Skeletal muscle satellite cell (primary cell): Measurements from ENCODE around the gene ARID1A.

Experiments
- H3K27me3 ChIP-seq: 2 replicates; pipeline ENCODE4 v1.7.0; 2013; ENCODE audit warnings: low read length; ENCODE audit not compliant: control insufficient read depth, insufficient read depth
- H3K36me3 ChIP-seq: 2 replicates; pipeline ENCODE4 v1.7.0; 2013; ENCODE audit warnings: mild to moderate bottlenecking, control low read depth, low read length; ENCODE audit not compliant: insufficient read depth
- H3K4me1 ChIP-seq: 2 replicates; pipeline ENCODE4 v1.7.0; 2013; ENCODE audit warnings: low read length; ENCODE audit not compliant: control insufficient read depth, insufficient read depth
- H3K4me2 ChIP-seq: 2 replicates; pipeline ENCODE4 v1.7.0; 2013; ENCODE audit warnings: mild to moderate bottlenecking, low read length
- H3K4me3 ChIP-seq: 2 replicates; pipeline ENCODE4 v1.7.0; 2013; ENCODE audit warnings: low read length
- H3K9ac ChIP-seq: 2 replicates; pipeline ENCODE4 v1.7.0; 2013; ENCODE audit warnings: mild to moderate bottlenecking, low read depth, low read length, moderate library complexity
- H3K9me3 ChIP-seq: replicated peaks from 2 replicates; pipeline ENCODE4 v1.7.0; 2013; ENCODE audit warnings: mild to moderate bottlenecking, control low read depth, low read length

ARID1A gene

GRCh38 chr1:26748351-26748750, 52.5 kb downstream of the ARID1A start:
- no peaks in the 10 kb centered on the region for H3K27me3 ChIP-seq
- H3K4me3 ChIP-seq: no peak overlapping the region
- H3K9ac ChIP-seq: no peak overlapping the region
- peaks cover 23% of the 10 kb centered on the region for H3K4me1 ChIP-seq
- no peak overlapping the region for H3K4me2 ChIP-seq
- H3K36me3 ChIP-seq: peaks cover 47% of the 10 kb centered on the region
- H3K9me3 ChIP-seq: no peaks in the 10 kb centered on the region

GRCh38 chr1:26749458-26749857, 53.6 kb downstream of the ARID1A start:
- H3K27me3 ChIP-seq: no peaks in the 10 kb centered on the region
- H3K9me3 ChIP-seq: no peaks in the 10 kb centered on the region
- no peak overlapping the region for H3K9ac ChIP-seq
- H3K4me3 ChIP-seq: no peak overlapping the region
- H3K4me2 ChIP-seq: no peak overlapping the region
- H3K36me3 ChIP-seq: peaks cover 49% of the 10 kb centered on the region
- peaks cover 22% of the 10 kb centered on the region for H3K4me1 ChIP-seq

GRCh38 chr1:26750428-26750827, 54.6 kb downstream of the ARID1A start:
- Histone ChIP-seq H3K36me3 (peaks cover 47% of the 10 kb centered on the region), H3K4me1 (peaks cover 16% of the 10 kb centered on the region)

GRCh38 chr1:26752519-26752918, 56.7 kb downstream of the ARID1A start:
- H3K9ac ChIP-seq: no peak overlapping the region
- H3K4me1 ChIP-seq: peaks cover 14% of the 10 kb centered on the region
- no peaks in the 10 kb centered on the region for H3K9me3 ChIP-seq
- no peak overlapping the region for H3K4me3 ChIP-seq
- H3K4me2 ChIP-seq: no peak overlapping the region
- H3K36me3 ChIP-seq: peaks cover 31% of the 10 kb centered on the region
- no peaks in the 10 kb centered on the region for H3K27me3 ChIP-seq

More at GRCh38 chr1:26750428-26750827, 54.6 kb downstream of the ARID1A start:
- Histone ChIP-seq H3K4me2 (no peak overlapping the region), H3K9me3 (no peaks in the 10 kb centered on the region), H3K4me3 (no peak overlapping the region), H3K9ac (no peak overlapping the region), H3K27me3 (no peaks in the 10 kb centered on the region)

GRCh38 chr1:26754086-26754874, 58.5 kb downstream of the ARID1A start:
- Histone ChIP-seq H3K4me2 (no peak overlapping the region), H3K4me3 (no peak overlapping the region), H3K9me3 (no peaks in the 10 kb centered on the region), H3K4me1 (peaks cover 14% of the 10 kb centered on the region), H3K36me3 (peaks cover 42% of the 10 kb centered on the region), H3K9ac (no peak overlapping the region), H3K27me3 (no peaks in the 10 kb centered on the region)

GRCh38 chr1:26758358-26758757, 62.5 kb downstream of the ARID1A start:
- Histone ChIP-seq H3K4me2 (no peak overlapping the region), H3K9ac (no peak overlapping the region), H3K36me3 (peaks cover 54% of the 10 kb centered on the region), H3K4me1 (peaks cover 13% of the 10 kb centered on the region), H3K4me3 (no peak overlapping the region), H3K27me3 (no peaks in the 10 kb centered on the region), H3K9me3 (no peaks in the 10 kb centered on the region)

GRCh38 chr1:26759531-26759930, 63.7 kb downstream of the ARID1A start:
- no peaks in the 10 kb centered on the region for H3K27me3 ChIP-seq
- peaks cover 55% of the 10 kb centered on the region for H3K36me3 ChIP-seq
- no peak overlapping the region for H3K9ac ChIP-seq
- no peak overlapping the region for H3K4me2 ChIP-seq
- no peak overlapping the region for H3K4me3 ChIP-seq
- peaks cover 3% of the 10 kb centered on the region for H3K4me1 ChIP-seq
- no peaks in the 10 kb centered on the region for H3K9me3 ChIP-seq

- Histone ChIP-seq H3K4me1 (no peaks in the 10 kb centered on the region), H3K4me2 (no peak overlapping the region), H3K27me3 (no peaks in the 10 kb centered on the region), H3K9ac (no peak overlapping the region), H3K36me3 (peaks cover 62% of the 10 kb centered on the region), H3K4me3 (no peak overlapping the region), H3K9me3 (no peaks in the 10 kb centered on the region)
Observed at GRCh38 chr1:26761217-26761616, 65.4 kb downstream of the ARID1A start.

GRCh38 chr1:26767714-26768113, 71.9 kb downstream of the ARID1A start:
- no peak overlapping the region for H3K4me2 ChIP-seq
- peak overlapping the region; percentile 19 for H3K9ac ChIP-seq
- no peaks in the 10 kb centered on the region for H3K9me3 ChIP-seq
- H3K4me1 ChIP-seq: peaks cover 40% of the 10 kb centered on the region
- H3K36me3 ChIP-seq: peaks cover 64% of the 10 kb centered on the region
- H3K27me3 ChIP-seq: no peaks in the 10 kb centered on the region
- H3K4me3 ChIP-seq: no peak overlapping the region

GRCh38 chr1:26768755-26769154, 72.9 kb downstream of the ARID1A start:
- Histone ChIP-seq H3K9ac (no peak overlapping the region), H3K4me3 (no peak overlapping the region), H3K27me3 (no peaks in the 10 kb centered on the region), H3K4me2 (no peak overlapping the region), H3K4me1 (peaks cover 48% of the 10 kb centered on the region), H3K9me3 (no peaks in the 10 kb centered on the region), H3K36me3 (peaks cover 65% of the 10 kb centered on the region)

- H3K27me3 ChIP-seq: no peaks in the 10 kb centered on the region
- peaks cover 48% of the 10 kb centered on the region for H3K4me1 ChIP-seq
- peak overlapping the region; percentile 66 for H3K9ac ChIP-seq
- H3K4me2 ChIP-seq: peak overlapping the region; percentile 32
- peaks cover 75% of the 10 kb centered on the region for H3K36me3 ChIP-seq
- H3K4me3 ChIP-seq: no peak overlapping the region
- no peaks in the 10 kb centered on the region for H3K9me3 ChIP-seq
Observed at GRCh38 chr1:26771285-26771642, 75.4 kb downstream of the ARID1A start.
